Upper lobe of left lung (tissue), 4 donors: ENCODE results near the gene ANO4.

ENCODE experiments used
- CTCF ChIP-seq, 6 experiments: fragments of 450-650 bp in 4 of 6; fragments of 200-600 bp in 2 of 6; sonication (generic) in 2 of 6; IDR thresholded peaks; one replicate each; pipeline ENCODE4 v1.5.1; 2016 to 2019; ENCODE audit warnings: antibody characterized with exemption in 6 of 6
- POLR2A ChIP-seq, 4 donors: fragments of 450-650 bp; IDR thresholded peaks; one replicate each; pipeline ENCODE4 v1.5.1; 2016 to 2017; ENCODE audit warnings: antibody characterized with exemption in 4 of 4, mild to moderate bottlenecking in 2 of 4
- POLR2AphosphoS5 ChIP-seq, 2 donors: sonication (generic); formaldehyde crosslinking; IDR thresholded peaks; one replicate each; pipeline ENCODE4 v1.5.1; 2017; ENCODE audit warnings: antibody characterized with exemption in 2 of 2

- no peak for TF ChIP-seq CTCF (IDR thresholded peaks at IDR 0.05)
- no peak for TF ChIP-seq POLR2AphosphoS5 (IDR thresholded peaks at IDR 0.05)
- TF ChIP-seq POLR2A (IDR thresholded peaks at IDR 0.05), result no peak
Observed at GRCh38 chr12:100974341-100974740, 179.8 kb downstream of the ANO4 start.
